Activated CD4-positive, alpha-beta T cell treated with anti-CD3 and anti-CD28 coated beads, Interleukin-2, amount 50 U/mL, for 4 hours (primary cell): Measurements from ENCODE around the gene NME3.
A peak's percentile ranks its signal among the peaks of the same experiment; 100 is the strongest.

Experiments
- DNase-seq, 2 experiments: peaks; one replicate each; pipeline ENCODE4 v3.0.0-alpha.2; 2020

Gene NME3

DNA sequence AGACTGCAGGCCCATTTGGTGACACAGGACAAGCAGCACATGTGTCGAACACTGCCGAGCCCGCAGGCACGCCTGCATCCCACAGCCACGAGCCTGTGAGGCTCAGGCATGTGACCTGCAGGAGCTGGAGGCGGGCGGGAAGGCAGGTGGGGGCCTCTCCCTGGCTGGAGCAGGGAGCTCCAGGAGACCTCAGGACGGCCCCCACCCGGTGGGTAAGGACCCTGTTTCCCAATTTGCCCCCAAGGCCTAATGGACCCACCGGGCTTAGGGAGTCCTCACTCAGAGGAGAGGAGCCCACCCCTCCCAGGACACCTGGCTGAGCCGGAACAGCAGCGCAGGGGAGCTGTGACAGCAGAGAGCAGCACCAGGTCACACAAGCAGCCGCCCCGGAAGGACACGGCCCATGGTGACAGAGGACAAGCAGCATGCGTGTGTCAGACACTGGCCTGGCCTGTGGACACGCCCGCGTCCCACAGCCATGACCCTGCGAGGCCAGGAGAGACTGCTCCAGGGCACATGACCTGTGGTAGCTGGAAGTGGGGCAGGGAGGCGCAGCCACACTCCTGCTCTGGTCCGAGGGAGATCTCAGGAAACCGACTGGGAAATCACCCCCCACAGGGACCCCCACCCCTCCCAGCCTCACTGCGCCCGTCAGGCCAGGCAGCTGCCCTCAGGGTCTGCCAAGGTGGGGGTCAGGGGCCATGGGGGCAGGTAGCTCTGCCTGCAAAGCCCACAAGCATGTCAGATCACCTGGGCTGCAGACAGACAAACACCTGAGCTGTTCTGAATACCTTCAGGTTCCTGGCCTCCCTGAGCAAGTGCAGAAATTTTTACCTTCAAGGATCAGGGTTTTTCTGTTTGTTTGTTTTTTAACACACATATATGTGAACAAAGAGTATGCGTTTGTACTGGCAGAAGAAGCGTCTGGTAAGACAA, 8.7 kb upstream of the NME3 start:
- DNase-seq = no peak

DNA sequence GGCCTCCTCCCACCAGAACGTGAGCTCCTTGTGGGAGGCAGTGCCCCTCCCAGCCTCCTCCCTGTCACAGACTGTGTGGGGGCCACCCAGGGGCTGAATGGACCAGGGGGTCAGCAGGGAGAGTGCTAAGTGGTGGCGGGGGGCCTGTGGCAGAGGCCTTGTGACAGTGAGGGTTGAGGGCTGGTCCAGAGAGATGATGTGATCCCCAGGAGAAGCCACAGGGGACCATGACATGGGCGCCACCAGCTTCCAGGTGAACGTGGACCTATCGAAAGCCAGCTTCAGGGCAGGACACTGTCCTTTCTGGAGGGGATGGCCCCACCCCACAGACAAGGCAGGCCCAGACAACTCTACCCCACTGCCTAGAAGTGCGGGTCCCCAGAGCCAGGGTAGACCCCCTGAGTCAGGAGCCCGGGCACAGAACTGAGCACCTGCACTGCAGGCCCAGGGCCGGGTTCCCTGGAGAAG, 7.9 kb upstream of the NME3 start:
- no peak for DNase-seq

- DNase-seq = no peak
Measured at GRCh38 chr16:1778200-1779179, 7.1 kb upstream of the NME3 start.

DNA sequence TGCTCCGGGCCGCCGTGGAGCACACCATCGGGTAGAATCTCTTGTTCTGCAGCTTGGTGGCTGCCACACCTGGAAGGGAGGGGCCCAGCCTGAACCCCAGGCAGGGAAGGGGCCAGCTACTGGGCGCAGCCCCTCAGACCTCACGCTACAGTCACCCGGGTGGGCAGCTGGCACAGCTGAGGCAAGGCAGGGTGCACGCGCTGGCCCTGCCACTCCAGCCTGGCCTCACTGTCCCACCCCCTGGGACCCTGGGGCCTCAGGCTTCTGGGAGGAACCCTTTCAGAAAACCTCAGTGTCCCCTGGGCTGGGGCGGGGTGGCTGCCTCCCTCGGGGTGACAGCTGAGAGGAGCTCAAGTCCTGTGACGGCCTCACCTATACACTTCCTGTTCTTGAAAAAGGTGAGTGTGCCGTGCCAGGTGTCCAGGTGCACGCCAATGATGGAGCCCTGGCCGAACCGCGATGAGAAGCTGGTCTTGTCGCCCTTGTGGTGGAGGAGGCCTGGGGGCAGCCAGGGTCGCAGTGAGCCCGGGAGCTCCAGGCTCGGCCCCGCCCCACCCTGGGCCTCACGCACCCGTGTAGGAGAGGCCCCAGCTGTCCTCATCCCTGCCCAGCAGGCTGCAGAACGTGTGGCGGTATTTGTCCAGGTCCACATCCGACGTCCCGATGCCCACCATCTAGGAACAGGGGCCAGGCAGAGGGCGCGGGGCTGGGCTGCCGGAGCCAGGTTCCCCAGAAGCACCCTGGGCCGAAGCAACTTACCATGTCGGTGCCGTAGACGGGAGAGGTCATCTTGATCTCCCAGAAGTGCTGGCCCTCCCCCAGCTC, 6.2 kb upstream of the NME3 start:
- DNase-seq = no peak

DNA sequence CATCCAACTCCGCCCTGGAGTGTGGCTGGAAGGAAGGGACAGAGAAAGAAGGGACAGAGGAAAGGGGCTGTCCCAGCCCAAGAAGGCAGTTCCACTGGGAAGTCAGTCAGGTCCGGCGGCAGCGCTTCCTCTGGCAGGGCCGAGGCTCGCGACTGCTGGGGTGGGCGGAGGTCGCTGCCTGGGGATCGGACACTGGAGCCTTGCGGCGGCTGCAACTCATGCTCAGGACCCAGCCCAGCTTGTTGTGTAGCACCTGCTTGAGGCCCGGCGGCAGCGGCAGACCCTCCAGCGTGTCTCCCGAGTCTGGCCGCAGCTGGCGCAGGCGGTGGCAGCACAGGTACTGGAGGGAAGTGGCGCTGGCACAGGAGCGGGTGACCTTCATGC, 5.6 kb upstream of the NME3 start:
- DNase-seq = no peak

- DNase-seq = no peak
Measured at GRCh38 chr16:1776672-1776955, 5.3 kb upstream of the NME3 start.

GRCh38 chr16:1775846-1776671, 4.7 kb upstream of the NME3 start:
- DNase-seq = no peak

DNA sequence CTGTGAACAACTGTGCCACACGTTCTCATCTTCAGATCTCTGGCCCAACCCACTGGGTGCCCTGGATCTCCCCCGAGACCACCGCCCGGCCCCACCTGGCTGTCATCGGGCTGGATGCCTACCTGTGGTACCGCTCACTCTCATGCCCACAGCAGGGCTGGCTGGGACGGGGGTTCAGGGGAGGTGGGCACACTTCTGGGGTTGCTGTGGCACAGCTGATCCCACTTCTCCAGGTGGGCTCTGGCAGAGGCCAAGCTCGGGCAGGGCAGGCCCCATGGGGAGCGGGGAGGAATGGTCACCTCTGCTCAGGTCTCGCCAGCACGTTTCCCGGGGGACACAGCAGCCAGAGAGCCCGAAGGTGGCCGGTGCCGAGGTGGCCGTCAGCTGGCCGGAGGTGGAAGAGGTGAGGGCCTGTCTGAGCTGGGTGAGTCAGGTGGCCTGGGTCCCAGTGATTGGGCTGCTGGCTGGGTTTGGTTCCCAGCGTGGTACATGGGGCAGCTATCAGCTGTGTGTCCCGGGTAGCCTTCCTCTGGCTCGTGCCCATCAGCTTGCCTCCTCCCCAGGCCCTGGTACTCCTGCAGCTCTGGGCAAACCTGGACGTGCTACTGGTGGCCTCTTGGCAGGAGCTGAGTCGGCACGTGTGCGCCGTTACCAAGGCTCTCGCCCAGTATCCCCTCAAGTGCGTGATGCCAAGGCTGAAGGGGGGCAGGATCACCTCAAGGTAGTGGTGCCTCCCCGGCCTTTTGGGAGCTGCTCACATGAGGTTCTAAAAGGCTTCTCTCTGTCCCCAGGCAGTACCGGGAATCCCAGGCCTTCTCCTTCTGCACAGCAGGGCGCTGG, 3.9 kb upstream of the NME3 start:
- no peak for DNase-seq

- no peak for DNase-seq
Measured at GRCh38 chr16:1774448-1774780, 3.1 kb upstream of the NME3 start.

DNA sequence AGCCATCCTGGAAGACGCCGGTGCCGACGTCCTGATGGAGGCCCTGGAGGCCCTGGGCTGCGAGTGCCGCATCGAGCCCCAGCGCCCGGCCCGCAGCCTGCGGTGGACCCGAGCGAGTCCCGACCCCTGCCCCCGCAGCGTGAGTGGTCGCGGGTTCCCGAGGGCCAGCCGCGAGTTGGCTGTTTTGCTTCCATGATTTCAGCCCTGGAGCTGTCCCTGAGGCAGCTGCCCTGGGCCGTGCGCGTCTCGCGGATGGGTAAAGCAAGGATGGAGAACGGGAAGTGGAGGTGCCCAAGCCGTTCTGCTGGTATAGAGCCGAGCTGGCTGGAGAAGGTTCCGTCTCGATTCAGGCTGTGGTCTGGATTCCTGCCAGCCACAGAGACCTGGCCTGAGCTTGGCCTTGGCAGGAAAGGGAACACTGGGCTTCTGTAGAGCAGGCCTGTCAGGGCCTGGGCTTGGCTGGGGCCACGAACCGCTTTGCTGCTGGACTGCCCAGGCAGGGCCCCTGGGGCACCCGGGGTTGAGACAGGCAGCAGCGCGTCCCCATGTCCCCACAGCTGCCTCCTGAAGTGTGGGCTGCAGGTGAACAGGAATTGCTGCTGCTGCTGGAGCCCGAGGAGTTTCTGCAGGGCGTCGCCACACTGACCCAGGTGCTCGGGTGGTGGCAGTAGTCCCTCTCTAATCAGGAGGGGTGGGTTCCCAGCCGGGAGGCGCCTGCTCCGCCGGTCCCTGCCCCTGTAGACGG, 2.5 kb upstream of the NME3 start:
- no peak for DNase-seq

DNA sequence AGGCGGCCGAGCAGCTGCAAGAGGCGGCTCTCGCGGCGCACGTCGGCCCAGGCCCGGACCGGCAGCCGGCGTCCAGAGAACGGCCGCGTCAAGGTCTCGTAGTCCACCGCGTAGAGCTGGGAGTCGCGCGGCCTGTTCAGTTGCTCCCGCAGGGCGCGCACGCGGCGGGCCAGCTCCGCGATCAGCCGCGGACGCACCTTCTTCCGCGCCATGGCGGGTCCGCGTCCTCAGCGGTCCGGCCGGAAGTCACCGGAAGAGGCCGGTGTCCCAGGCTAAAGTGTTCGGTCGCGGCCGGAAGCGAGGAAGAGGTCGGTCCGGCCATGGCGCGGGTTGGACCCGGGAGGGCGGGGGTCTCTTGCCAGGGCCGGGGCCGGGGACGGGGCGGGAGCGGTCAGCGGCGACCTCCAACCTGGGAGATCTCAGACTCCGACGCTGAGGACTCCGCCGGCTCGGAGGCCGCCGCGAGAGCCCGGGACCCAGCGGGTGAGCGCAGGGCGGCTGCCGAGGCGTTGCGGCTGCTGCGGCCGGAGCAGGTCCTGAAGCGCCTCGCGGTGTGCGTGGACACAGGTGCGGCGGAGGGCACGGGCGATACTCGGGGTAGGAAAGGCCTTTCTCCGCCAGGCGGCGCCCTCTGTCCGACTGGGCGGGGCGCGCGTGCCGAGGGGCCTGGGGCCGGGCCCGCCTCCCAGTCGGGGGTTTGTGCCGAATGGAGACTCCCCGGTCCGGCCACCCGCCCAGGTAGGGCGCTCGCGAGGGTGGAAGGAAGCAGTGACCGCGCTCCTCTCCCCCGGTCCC, 1.8 kb upstream of the NME3 start, which contains the start of gene MRPS34:
Gene MRPS34 (minus strand): TSS at position 227 of the 795 bp plus-strand sequence. CDS start 15 bp downstream, at position 212.
- peak; percentile 65 to 68 for DNase-seq

DNA sequence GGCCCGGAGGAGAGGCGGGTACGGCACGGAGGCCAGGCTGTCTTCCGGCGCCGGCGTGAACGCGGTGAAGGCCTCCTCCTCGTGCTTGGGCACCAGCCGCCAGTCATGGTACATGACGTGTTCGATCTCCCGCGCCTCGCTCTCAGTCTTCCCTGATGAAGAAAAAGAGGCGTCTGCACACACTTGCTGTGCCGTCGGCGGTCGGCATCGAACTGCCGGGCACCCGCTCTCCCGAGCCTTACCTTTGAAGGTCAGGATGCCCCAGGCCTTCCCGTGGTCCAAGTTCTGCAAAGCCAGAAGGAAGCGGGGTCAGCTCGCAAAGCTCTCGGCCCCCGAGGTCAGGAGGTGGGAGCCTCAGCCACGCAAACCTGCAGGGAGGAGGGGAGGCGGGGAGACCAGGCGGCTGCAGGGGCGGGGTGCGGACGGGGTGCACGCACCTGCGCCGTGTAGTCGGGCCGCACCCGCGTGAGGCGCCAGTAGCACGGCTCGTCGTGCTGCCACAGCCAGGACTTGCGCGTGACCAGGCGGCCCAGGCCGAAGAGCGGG, 1.1 kb upstream of the NME3 start, which contains the start of gene EME2:
Gene EME2 (plus strand): TSS at position 449 of the 546 bp plus-strand sequence. CDS start 418 bp downstream, outside the sequence.
- DNase-seq = peak; percentile 36 to 42

DNA sequence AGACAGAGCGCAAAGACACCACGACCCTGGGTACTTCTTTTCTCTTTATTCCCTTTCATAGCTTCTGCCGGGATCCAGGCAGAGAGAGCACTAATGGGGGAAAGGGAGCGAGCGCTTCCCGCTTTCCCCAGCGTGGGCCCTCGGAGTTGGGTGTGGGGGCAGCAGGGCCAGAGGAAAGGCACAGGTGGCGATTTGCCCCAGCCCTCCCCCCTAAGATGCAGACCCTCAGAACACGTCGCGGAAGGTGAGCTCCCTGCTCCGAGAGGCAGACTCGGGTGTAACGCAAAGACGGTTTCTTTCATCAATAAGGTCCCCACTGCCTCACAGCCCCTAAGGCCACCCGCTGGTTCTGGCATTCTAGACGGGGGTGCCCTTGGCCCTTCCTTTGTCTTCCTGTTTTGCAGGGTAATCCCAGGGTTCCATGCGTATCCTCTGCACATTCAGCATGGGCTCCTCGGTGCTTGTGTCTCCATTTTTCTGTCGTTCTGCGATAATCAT, 570 bp upstream of the NME3 start:
- no peak for DNase-seq

DNA sequence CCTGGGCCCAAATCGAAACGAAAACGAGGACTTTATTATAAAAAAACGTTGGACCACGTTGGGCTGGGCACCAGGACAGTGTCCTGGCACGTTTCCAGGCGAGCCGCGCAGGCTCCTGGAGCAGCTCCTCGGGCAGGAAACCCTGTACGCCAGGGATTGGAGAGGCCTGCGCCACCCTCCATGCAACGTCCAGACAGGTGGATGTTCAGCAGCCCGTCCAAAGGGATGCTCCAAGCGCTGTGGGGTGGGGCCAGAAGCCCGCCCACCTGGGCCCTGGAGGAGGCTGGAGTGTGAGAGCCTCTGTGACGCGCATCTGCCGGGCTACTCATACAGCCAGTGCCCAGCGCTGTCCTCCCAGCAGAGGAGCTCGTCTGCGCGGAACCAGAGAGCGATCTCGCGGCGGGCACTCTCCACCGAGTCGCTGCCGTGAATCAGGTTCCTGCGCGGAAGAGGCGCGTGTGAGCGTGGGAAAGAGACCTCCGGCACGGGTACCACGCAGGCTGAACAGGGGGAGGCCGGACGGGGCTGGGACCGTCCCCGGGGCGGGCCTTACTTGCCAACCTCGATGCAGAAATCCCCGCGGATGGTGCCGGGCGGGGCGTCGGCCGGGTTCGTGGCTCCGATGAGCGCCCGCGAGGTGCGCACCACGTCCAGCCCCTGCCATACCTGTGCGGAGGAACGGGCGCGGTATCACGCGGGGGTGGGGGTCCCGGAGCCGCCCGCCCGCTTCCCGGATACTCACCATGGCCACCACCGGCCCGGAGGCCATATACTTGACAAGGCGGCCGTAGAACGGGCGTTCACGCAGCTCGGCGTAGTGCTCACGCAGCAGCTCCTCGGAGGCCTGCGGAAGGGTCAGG, 785 bp downstream of the NME3 start:
- peak; percentile 26 to 31 for DNase-seq

GRCh38 chr16:1769402-1770300, 1.7 kb downstream of the NME3 start:
- no peak for DNase-seq

DNA sequence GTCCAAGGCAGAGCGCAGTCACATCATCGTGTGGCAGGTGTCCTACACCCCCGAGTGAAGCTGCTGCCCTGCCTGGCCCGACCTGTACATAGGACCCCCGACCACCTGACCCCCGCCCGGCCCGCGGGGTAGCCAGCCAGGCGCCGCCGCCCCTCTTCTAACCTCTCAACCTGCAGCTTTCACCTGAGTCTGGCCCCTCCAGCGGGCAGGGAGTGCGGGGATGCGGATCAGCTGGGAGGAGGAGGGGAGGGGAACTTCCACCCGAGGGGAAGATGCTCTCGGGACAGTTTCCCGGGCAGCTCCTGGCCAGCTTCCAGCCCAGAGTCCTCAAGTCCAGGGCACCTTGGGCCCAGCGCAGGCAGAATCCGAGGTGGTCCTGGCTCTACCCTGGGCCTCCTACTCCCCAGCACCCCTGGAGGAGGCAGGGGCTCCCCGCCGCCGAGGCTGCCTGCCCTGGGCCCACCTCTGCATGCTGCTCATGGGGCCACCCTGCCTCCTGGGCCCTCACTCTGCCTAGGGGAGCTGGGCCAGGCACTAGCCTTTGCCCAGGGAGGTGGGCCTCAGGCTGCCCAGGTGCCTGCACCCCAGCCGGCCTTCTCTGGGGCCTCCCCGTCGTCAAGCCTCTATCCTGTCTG, 2.5 kb downstream of the NME3 start:
- DNase-seq = no peak
